ENCODE data around the gene SLC5A12.
A peak's percentile ranks its signal among the peaks of the same experiment; 100 is the strongest.
"Not testable (repeated sequence)": the region's sequence is repeated elsewhere in the genome, so short reads cannot be mapped to it uniquely, and the experiment has no call there.

SLC5A12 gene

DNA sequence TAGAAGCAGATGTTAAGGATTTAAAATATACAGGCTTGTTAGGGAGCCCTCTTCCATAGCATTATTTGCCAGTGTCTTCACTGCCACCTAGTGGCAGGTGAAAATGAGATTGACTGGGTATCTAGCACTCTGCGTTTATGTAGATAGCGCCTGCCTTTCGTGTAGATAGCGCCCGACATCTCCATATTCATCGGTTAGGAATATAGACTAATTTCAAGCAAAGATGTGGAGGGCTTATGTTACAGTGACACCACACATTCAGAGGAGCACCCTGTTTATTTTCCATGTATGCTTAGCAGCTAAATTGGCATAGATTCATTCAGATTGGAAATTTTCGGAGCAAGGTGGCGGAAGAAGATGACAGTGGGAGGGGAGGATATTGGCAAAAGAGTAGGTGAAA, 72.0 kb downstream of the SLC5A12 start:
- peak; percentile 36 for DNase-seq

DNA sequence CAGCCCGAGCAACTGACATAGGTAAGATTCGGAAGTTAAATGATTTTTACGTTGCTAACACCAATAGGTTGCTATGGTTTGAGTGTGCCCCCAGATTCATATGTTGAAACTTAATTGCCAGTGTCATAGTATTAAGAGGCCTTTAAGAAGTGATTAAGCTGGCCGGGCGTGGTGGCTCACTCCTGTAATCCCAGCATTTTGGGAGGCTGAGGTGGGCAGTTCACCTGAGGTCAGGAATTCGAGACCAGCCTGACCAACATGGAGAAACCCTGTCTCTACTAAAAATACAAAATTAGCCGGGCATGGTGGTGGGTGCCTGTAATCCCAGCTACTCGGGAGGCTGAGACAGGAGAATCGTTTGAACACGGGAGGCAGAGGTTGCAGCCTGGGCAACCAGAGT, 78.5 kb downstream of the SLC5A12 start:
- DNase-seq, result not testable (repeated sequence)

DNA sequence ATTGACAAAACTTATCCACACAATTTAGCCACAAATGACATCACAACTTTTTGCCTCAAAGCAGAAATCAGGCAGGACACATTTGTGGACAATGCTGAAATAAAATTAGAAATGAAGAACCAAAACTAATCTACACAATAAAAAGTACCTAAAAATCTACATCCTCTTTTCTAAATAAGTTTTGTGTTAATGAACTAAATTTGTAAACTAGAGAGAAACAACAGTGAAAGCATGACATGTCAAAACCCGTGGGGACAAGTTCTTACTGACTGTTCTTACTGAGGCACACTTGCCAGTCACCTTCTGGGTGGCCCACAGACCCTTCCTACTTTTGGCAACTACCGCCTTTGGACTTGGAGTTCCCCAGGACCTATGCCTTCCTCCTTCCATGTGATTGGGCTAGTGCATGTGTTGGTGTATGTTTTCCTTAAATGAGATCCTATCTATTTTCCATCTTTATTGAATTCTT, 89.1 kb downstream of the SLC5A12 start:
- no peak for DNase-seq

DNA sequence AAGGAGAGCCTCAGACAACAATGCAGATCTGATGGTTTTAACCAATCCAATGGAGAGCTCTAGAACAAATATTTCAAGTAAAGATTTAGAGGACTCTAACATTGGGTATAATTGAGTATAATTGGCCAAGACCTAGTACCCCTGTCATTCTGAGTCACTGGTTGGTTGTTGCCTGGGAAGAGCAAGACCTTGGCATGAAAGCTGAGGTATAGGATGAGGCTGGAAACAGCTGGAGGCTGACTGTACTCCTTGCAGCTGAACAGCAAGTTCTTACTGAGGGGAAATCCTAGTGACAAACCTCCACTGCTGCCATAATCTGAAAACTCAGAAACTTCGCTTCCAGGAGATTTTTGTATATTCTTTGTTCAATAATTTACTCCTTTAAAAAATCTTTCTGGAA, 95.5 kb downstream of the SLC5A12 start:
- no peak for DNase-seq

DNA sequence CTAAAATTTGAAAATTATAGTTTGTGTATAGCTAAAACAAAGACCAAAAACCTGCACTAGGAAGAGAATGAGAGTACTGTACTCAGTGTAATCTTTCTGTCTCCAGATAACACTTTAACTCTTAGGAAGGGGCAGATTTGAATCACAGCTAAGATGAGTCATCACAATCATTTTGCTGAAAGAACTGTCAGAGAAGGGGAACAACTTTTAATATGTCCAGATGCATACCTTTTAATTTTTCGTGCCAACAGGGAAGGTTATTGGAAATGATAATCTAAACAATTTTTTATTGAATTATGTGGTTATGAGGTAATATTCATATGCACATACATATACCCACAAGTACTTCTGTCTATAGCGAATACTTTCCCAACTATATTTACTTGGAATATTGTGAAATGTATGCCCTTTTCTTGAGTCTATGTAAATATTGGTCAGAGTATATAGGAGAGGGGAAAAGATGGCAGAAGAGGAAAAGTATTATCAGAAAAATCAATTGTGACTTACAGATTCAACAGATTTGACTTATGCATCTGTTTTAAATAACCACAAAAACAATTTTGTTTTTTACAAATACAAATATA, 98.7 kb downstream of the SLC5A12 start:
- DNase-seq, result no peak

DNA sequence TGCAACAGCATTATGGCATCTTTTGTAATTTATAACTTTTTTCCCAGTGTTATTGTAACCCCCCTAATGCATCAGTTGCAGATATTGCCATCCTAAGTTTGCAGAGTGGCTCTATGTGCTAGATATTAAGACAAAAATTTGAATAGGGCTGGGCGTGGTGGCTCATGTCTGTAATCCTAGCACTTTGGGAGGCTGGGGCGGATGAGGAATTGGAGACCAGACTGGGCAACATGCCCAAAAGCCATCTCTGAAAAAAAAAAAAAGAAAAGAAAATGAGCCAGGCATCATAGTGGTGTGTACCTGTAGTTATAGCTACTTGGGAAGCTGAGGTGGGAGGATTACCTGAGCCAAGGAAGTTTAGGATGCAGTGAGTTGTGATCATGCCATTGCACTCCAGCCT, 99.7 kb downstream of the SLC5A12 start:
- DNase-seq, result no peak

DNA sequence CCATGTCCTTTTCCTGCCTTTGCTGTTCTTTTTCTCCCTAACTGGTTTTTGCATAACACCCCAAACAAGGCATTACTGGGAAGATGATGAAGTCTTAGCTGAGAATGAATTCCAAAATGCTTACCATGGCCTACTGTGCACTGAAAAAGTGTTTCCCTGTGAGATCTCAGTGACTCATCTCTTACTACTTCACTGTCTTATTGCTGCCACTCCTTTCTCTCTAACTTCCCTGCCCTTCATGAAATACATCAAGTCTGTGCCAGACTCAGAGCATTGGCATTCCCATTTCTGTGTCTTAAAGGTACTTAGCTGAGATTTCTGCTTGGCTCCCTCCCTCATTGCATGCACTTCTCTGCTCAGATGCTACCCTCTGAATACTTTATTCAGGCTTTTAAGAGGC, 100.7 kb downstream of the SLC5A12 start:
- DNase-seq, result no peak

DNA sequence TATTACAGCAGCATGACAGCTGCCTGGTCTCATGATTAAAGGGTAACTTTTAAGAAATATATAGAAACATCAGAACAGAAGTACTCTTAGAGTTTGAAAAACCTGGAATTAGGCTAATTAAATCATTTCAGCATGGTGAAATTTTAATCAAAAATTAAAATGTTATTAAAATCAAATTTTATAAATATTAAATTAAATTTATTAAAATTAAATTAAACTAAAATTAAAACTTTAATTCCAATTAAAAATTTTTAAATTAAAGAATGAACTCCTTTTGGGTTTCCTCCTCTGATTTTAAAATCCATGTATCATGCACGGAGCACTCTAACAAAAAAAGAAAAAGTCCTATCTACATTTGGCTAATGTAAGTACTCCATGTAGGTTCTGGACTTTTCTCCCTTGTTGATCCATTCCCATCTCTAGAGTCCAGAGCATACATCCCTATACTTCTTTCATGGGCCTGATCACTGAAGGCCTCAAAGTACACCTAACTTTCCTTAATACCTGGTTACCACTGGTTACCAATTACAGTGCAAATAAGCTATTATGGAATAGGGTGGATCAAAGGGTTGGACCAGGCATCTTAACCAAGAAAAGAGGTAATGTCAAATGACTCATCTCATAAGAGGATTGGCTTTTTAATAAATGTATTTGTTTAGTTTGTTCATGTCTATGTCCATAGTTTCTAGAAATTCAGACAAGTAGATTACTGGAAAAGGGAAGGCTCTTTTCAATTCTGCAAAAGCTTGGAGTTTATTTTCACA, 101.4 kb downstream of the SLC5A12 start:
- no peak for DNase-seq

DNA sequence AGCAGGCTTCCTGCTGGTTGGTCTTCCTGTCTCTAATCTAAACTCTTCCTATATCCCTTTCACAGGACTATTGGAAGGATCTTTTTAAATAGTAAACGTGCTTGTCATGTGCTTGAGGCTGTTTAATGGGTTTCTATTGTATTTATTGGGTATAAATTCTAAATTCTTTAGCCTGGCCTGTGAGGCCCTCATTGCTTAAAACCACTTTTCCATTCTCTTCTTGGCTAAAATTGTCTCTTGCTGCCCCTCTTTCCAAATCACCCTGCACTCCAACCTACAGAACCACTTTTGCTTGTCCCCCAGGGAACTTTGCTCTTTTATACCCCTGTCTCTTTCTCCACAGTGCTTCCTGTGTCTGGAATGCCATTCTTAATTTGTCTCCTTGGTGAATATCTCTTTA, 103.4 kb downstream of the SLC5A12 start:
- DNase-seq, result no peak

All from retina (tissue), 1 donor.